GM12878 (cell line): ENCODE data around the gene SAMD4A.

Experiments
- GABPA ChIP-seq: IDR thresholded peaks from 2 replicates; pipeline ENCODE4 v1.6.1; 2014; ENCODE audit warnings: antibody characterized with exemption, low read depth, mild to moderate bottlenecking, inconsistent platforms
- MAX ChIP-seq: IDR thresholded peaks from 2 replicates; pipeline ENCODE4 v1.6.1; 2012; ENCODE audit warnings: low read depth, low read length, improper control_type of control experiment
- MYC ChIP-seq: IDR thresholded peaks from 2 replicates; pipeline ENCODE4 v1.6.1; 2011; ENCODE audit warnings: mild to moderate bottlenecking, low read length, moderate library complexity, inconsistent platforms; ENCODE audit not compliant: insufficient read depth, insufficient replicate concordance, insufficient read length, severe bottlenecking
- POLR2AphosphoS5 ChIP-seq: IDR thresholded peaks from 2 replicates; pipeline ENCODE4 v1.6.1; 2011; ENCODE audit warnings: mild to moderate bottlenecking, low read length, inconsistent platforms
- TF ChIP-seq, protein P1 (sequence below), 3 experiments: IDR thresholded peaks in 2 of 3; conservative IDR thresholded peaks in 1 of 3; 2 replicates each; pipeline ENCODE4 v1.5.1; 2011; ENCODE audit warnings: low read depth in 3 of 3, low read length in 3 of 3, mild to moderate bottlenecking in 3 of 3, control low read depth in 2 of 3, moderate library complexity in 2 of 3, inconsistent platforms in 1 of 3, mixed read lengths in 1 of 3; ENCODE audit not compliant: control insufficient read depth in 2 of 3, insufficient read depth in 1 of 3; ENCODE audit errors: extremely low read depth in 1 of 3

DNA sequence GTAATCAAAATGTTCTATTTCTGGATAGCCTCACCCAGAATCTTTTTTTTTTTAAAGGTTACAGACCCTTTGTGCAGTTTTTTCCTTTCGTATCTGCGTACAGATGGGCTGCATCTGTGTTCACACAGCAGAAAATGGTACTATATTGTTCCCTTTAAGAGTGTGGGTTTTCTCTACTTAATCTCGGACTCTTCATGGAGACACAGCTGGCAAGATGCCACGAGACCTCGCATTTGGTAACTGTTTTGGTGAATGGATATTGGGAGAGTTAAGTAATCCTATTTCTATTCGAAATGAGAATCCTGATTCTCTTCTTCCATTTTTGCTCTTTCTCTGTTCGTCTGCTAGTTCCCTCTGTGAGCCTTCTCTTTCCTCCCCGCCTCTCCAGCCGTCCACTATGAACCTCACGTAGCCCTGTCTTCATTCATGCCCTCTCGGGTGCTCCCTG lies 85.7 kb downstream of the SAMD4A start:
- TF ChIP-seq MYC = no peak
- TF ChIP-seq MAX = no peak
- no peak for TF ChIP-seq POLR2AphosphoS5
- TF ChIP-seq, protein P1, sequence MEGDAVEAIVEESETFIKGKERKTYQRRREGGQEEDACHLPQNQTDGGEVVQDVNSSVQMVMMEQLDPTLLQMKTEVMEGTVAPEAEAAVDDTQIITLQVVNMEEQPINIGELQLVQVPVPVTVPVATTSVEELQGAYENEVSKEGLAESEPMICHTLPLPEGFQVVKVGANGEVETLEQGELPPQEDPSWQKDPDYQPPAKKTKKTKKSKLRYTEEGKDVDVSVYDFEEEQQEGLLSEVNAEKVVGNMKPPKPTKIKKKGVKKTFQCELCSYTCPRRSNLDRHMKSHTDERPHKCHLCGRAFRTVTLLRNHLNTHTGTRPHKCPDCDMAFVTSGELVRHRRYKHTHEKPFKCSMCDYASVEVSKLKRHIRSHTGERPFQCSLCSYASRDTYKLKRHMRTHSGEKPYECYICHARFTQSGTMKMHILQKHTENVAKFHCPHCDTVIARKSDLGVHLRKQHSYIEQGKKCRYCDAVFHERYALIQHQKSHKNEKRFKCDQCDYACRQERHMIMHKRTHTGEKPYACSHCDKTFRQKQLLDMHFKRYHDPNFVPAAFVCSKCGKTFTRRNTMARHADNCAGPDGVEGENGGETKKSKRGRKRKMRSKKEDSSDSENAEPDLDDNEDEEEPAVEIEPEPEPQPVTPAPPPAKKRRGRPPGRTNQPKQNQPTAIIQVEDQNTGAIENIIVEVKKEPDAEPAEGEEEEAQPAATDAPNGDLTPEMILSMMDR (IDR thresholded peaks at IDR 0.05 in 2 of 3, conservative IDR thresholded peaks at IDR 0.05 in 1 of 3; ENCODE audit: control insufficient read depth in 2 of 3, extremely low read depth in 1 of 3, insufficient read depth in 1 of 3, low read depth in 3 of 3, low read length in 3 of 3) = no peak
- no peak for TF ChIP-seq GABPA
